H9 (cell line): ENCODE measurements around the gene FBXL2. TPM values are rescaled to one million over a fixed set of nuclear protein-coding genes. Genes with fewer than 3 reads are reported as not detected.

Experiments used
- DNase-seq: peaks from one replicate; pipeline ENCODE4 v3.0.0-alpha.2; 2017
- H2AFZ ChIP-seq: one replicate; pipeline ENCODE4 v1.6.1; 2013; ENCODE audit warnings: mild to moderate bottlenecking, low read length, control low read depth, moderate library complexity
- H2AK5ac ChIP-seq: 2 replicates; pipeline ENCODE4 v1.6.1; 2013; ENCODE audit warnings: low read length, control low read depth, mixed read lengths; ENCODE audit not compliant: insufficient read length
- H2BK120ac ChIP-seq: one replicate; pipeline ENCODE4 v1.6.1; 2013; ENCODE audit warnings: low read depth, mild to moderate bottlenecking, low read length, control low read depth, inconsistent platforms; ENCODE audit not compliant: poor library complexity, severe bottlenecking
- H2BK12ac ChIP-seq: 2 replicates; pipeline ENCODE4 v1.6.1; 2013; ENCODE audit warnings: low read length, control low read depth, mixed read lengths, low read depth; ENCODE audit not compliant: insufficient read length
- H2BK15ac ChIP-seq: 2 replicates; pipeline ENCODE4 v1.6.1; 2013; ENCODE audit warnings: low read depth, low read length, control low read depth
- H2BK20ac ChIP-seq: one replicate; pipeline ENCODE4 v1.6.1; 2013; ENCODE audit warnings: low read depth, mild to moderate bottlenecking, low read length, control low read depth, inconsistent platforms; ENCODE audit not compliant: poor library complexity, severe bottlenecking
- H2BK5ac ChIP-seq: 2 replicates; pipeline ENCODE4 v1.6.1; 2013; ENCODE audit warnings: low read length, control low read depth, mixed read lengths; ENCODE audit not compliant: insufficient read length
- H3K14ac ChIP-seq: 2 replicates; pipeline ENCODE4 v1.6.1; 2013; ENCODE audit warnings: low read length, control low read depth; ENCODE audit not compliant: insufficient read depth
- H3K18ac ChIP-seq: 2 replicates; pipeline ENCODE4 v1.6.1; 2013; ENCODE audit warnings: low read depth, mild to moderate bottlenecking, mixed read lengths, low read length, control low read depth; ENCODE audit not compliant: insufficient read length
- H3K23ac ChIP-seq: 2 replicates; pipeline ENCODE4 v1.6.1; 2013; ENCODE audit warnings: low read length, control low read depth, mixed read lengths, low read depth; ENCODE audit not compliant: insufficient read length
- H3K23me2 ChIP-seq: 2 replicates; pipeline ENCODE4 v1.6.1; 2013; ENCODE audit warnings: low read depth, mild to moderate bottlenecking, mixed read lengths, low read length, control low read depth; ENCODE audit not compliant: insufficient read length, poor library complexity, severe bottlenecking
- H3K27ac ChIP-seq: 2 replicates; pipeline ENCODE4 v1.5.1; 2013; ENCODE audit warnings: low read length, control low read depth, mixed read lengths, low read depth; ENCODE audit not compliant: insufficient read length
- H3K27me3 ChIP-seq: 2 replicates; pipeline ENCODE4 v1.6.1; 2013; ENCODE audit warnings: low read length, control low read depth, inconsistent platforms; ENCODE audit not compliant: insufficient read depth
- H3K4ac ChIP-seq: 2 replicates; pipeline ENCODE4 v1.6.1; 2013; ENCODE audit warnings: low read depth, mild to moderate bottlenecking, control low read depth, inconsistent platforms, low read length, moderate library complexity
- H3K4me1 ChIP-seq: 2 replicates; pipeline ENCODE4 v1.6.1; 2013; ENCODE audit warnings: low read length, control low read depth, inconsistent platforms; ENCODE audit not compliant: insufficient read depth
- H3K4me2 ChIP-seq: 2 replicates; pipeline ENCODE4 v1.6.1; 2013; ENCODE audit warnings: low read length, control low read depth, mixed read lengths; ENCODE audit not compliant: insufficient read length, insufficient read depth
- H3K56ac ChIP-seq: 2 replicates; pipeline ENCODE4 v1.6.1; 2013; ENCODE audit warnings: low read depth, mild to moderate bottlenecking, mixed read lengths, low read length, control low read depth; ENCODE audit not compliant: insufficient read length
- H3K79me1 ChIP-seq: 2 replicates; pipeline ENCODE4 v1.6.1; 2013; ENCODE audit warnings: low read depth, mild to moderate bottlenecking, moderate library complexity, low read length, control low read depth, inconsistent platforms; ENCODE audit not compliant: insufficient read depth, poor library complexity, severe bottlenecking
- H3K79me2 ChIP-seq: 2 replicates; pipeline ENCODE4 v1.6.1; 2013; ENCODE audit warnings: low read length, control low read depth, inconsistent platforms; ENCODE audit not compliant: insufficient read depth
- H3K9ac ChIP-seq: 2 replicates; pipeline ENCODE4 v1.6.1; 2013; ENCODE audit warnings: low read length, control low read depth, mixed read lengths; ENCODE audit not compliant: insufficient read length; ENCODE audit errors: extremely low read depth
- H3K9me3 ChIP-seq: one replicate; pipeline ENCODE4 v1.6.1; 2013; ENCODE audit warnings: low read depth, low read length, inconsistent platforms; ENCODE audit not compliant: control insufficient read depth
- H3T11ph ChIP-seq: one replicate; pipeline ENCODE4 v1.6.1; 2013; ENCODE audit warnings: mild to moderate bottlenecking, low read length, control low read depth, inconsistent platforms
- H4K20me1 ChIP-seq: one replicate; pipeline ENCODE4 v1.6.1; 2013; ENCODE audit not compliant: control insufficient read depth, insufficient read length, insufficient read depth
- H4K5ac ChIP-seq: 2 replicates; pipeline ENCODE4 v1.6.1; 2013; ENCODE audit warnings: low read depth, mild to moderate bottlenecking, mixed read lengths, low read length, control low read depth; ENCODE audit not compliant: insufficient read length
- H4K8ac ChIP-seq: replicated peaks from 2 replicates; pipeline ENCODE4 v1.6.1; 2013; ENCODE audit warnings: low read length, control low read depth, mixed read lengths, low read depth; ENCODE audit not compliant: insufficient read length
- H4K91ac ChIP-seq: 2 replicates; pipeline ENCODE4 v1.6.1; 2013; ENCODE audit warnings: low read depth, mild to moderate bottlenecking, moderate library complexity, mixed read lengths, low read length, control low read depth; ENCODE audit not compliant: insufficient read length
- H3K27ac Mint-ChIP-seq, 3 experiments: 2 replicates in 2 of 3; 3 replicates in 1 of 3; pipeline ENCODE4 v1.8.0; 2020 to 2021; ENCODE audit warnings: mixed read lengths in 3 of 3, mild to moderate bottlenecking in 1 of 3, moderate library complexity in 1 of 3
- H3K27me3 Mint-ChIP-seq: 2 replicates; pipeline ENCODE4 v1.8.0; 2021; ENCODE audit warnings: low read depth, mild to moderate bottlenecking, moderate library complexity, mixed read lengths
- H3K36me3 Mint-ChIP-seq, 3 experiments: 2 replicates in 2 of 3; 3 replicates in 1 of 3; pipeline ENCODE4 v1.8.0; 2020 to 2021; ENCODE audit warnings: low read depth in 3 of 3, mixed read lengths in 3 of 3; ENCODE audit not compliant: insufficient read depth in 1 of 3
- H3K4me1 Mint-ChIP-seq, 2 experiments: 2 replicates each; pipeline ENCODE4 v1.8.0; 2020; ENCODE audit warnings: mixed read lengths in 2 of 2
- H3K4me3 Mint-ChIP-seq, 2 experiments: 2 replicates in 1 of 2; 3 replicates in 1 of 2; pipeline ENCODE4 v1.8.0; 2020 to 2021; ENCODE audit warnings: mild to moderate bottlenecking in 2 of 2, mixed read lengths in 2 of 2, moderate library complexity in 1 of 2
- H3K9me3 Mint-ChIP-seq, 2 experiments: 2 replicates in 1 of 2; 3 replicates in 1 of 2; pipeline ENCODE4 v1.8.0; 2020; ENCODE audit warnings: mild to moderate bottlenecking in 2 of 2, mixed read lengths in 2 of 2, moderate library complexity in 1 of 2
- CTCF ChIP-seq: fragments of 200-600 bp; sonication (generic); conservative IDR thresholded peaks from 3 replicates; pipeline ENCODE4 v1.8.0; 2021; ENCODE audit warnings: antibody characterized with exemption, mild to moderate bottlenecking
- WGBS: extraction: QIAGEN DNeasy Blood & Tissue Kit; methylation state at CpG from one replicate; pipeline ENCODE4 v1.1.7; 2013; ENCODE audit warnings: missing lambda C conversion rate, low lambda C conversion rate, mixed read lengths; ENCODE audit not compliant: insufficient read length; ENCODE audit errors: extremely low coverage; 5-methylcytosine and 5-hydroxymethylcytosine counted together
- total RNA-seq: library from RNA; stranded (reverse); gene quantifications from 2 replicates; pipeline ENCODE4 v1.2.1, GENCODE V29; 2021

Gene FBXL2
- total RNA-seq, 1 experiment from 2014 or later = 2.7 TPM

- H4K5ac ChIP-seq = no peak overlapping the region
- TF ChIP-seq CTCF = no peak
- H3K27ac ChIP-seq = no peak overlapping the region
- no peak overlapping the region for H4K8ac ChIP-seq
- DNase-seq = no peak
- Mint-ChIP-seq H3K4me1 (peaks cover 0 to 4% of the 10 kb centered on the region in 2 experiments; a peak in 2 of 4 replicates), H3K27me3 (no peaks in the 10 kb centered on the region; the same call in 1 of the 2 replicates), H3K27ac (no peak overlapping the region), H3K36me3 (0 out of 7 replicates have a peak, but pooled peaks cover 0 to 4% (median 0%) of the 10 kb centered on the region in 3 experiments), H3K9me3 (peaks cover 3 to 4% of the 10 kb centered on the region in 2 experiments; a peak in 3 of 5 replicates), H3K4me3 (no peak overlapping the region)
- H3K23ac ChIP-seq = no peak overlapping the region
- no peak overlapping the region for H2AK5ac ChIP-seq
- H2BK15ac ChIP-seq = no peak overlapping the region
- H2AFZ ChIP-seq = no peak overlapping the region
- H2BK120ac ChIP-seq = no peak overlapping the region
- H3K9ac ChIP-seq = no peak overlapping the region
- H3K4me2 ChIP-seq = no peak overlapping the region
- no peaks in the 10 kb centered on the region for H3K23me2 ChIP-seq
- no peak overlapping the region for H2BK20ac ChIP-seq
- no peak overlapping the region for H3T11ph ChIP-seq
- no peak overlapping the region for H3K4ac ChIP-seq
- H4K20me1 ChIP-seq = no peaks in the 10 kb centered on the region
- H4K91ac ChIP-seq = no peak overlapping the region
- no peaks in the 10 kb centered on the region for H3K27me3 ChIP-seq
- no peaks in the 10 kb centered on the region for H3K4me1 ChIP-seq
- no peak overlapping the region for H2BK12ac ChIP-seq
- no CpG with 5 or more reads among the region's 2 CpGs for WGBS
- no peak overlapping the region for H3K56ac ChIP-seq
- H3K79me2 ChIP-seq = no peaks in the 10 kb centered on the region
- no peaks in the 10 kb centered on the region for H3K79me1 ChIP-seq
- no peak overlapping the region for H3K14ac ChIP-seq
- H3K9me3 ChIP-seq = no peaks in the 10 kb centered on the region
- no peak overlapping the region for H2BK5ac ChIP-seq
- H3K18ac ChIP-seq = no peak overlapping the region
These were observed 41.2 kb upstream of the FBXL2 start for GRCh38 chr3:33236005-33236404.
